ENCODE data around the gene COL15A1.
"Not testable (repeated sequence)": the region's sequence is repeated elsewhere in the genome, so short reads cannot be mapped to it uniquely, and the experiment has no call there.

Gene COL15A1

DNA sequence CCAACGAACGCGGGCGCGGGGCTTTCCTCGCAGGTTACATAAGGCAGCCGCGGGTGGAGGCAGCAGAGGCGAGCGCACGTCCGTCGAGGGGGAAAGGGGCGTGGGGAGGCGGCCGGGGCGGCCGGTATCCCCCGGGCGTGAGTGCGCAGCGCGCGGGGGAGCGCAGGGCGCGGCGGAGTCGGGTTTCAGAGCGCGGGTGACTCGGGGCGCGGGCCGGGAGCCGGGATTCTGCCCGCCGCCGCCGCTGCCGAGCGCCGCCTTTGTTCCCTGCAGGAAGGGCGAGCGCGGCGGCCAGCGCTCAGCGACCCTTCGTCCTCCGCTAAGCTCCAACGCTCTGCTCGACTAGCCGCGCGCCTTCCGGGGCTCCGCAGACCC, at the start of gene COL15A1:
Gene COL15A1 (plus strand): TSS at position 226 of the 375 bp plus-strand sequence. CDS start 155 bp downstream, outside the sequence.
- DNase-seq = no peak

DNA sequence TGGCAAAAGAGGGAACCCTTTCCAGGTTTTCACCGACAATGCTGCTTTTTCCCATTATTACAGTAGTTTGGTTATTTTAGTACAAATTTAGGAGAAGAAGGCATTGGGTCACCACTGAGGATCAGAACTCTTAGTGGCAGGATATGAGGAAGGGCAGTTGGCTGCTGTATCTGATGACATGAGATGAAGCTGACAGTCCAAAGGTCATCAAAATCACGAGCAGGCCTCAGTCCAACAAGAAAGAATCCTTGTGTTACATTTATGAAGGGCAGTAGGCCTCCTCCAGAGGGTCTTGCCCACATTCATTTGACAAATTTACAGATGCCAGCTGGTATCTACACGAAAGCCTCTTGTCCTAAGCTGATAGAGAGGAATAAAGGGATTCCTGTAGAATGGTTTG, 49.5 kb upstream of the COL15A1 start:
- DNase-seq = no peak

DNA sequence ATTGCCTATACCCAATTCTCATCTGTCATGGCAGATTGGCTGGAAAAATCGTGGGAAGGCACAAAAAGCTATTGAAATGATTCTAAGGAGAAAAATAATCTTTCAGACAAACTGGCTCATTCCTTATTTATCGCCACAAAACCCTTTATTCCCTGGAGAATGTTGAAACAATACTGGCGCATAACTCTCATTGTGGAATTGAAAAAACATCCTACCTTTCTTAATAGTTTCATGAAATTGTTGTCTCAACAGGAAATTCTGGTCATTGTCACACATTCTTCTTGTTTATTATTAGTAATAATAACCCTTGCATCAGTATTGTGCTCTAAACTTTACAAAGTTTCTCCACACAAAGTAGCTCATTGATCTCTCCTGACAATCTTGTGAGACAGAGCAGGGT, 48.9 kb upstream of the COL15A1 start:
- DNase-seq = no peak

DNA sequence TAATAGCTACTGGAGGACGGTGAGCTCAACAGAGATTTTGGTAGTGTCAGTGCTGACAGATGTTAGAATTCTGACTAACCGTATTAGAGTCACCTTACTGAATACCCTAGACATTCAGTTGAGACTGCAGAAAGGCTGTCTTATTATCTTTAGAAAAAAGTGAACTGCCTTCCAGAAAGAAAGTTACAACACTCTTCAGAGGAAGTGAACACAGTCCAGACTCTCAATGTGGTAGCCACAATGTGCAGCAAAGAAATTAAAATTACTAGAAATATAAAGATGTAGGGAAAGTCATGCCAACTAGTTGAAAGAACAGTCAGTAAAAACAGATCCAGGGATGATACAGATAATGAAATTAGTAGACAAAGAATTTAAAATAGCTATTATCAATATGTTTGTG, 47.1 kb upstream of the COL15A1 start:
- no peak for DNase-seq

DNA sequence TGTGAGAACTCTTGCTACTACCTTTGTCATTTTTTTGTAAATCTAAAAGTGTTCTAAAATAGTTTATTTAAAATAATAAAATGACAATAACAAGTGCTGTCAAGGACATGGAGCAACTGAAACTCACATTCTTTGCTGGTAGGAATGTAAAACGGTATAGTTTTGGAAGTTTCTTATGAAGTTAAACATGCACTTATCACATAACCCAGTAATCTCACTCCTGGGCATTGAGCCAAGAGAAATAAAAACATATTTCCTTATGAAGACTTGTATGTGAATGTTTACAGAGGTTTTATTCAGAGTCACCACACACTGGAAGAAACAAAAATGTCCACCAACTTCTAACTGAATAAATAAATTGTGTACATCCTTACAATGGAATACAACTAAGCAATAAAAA, 46.0 kb upstream of the COL15A1 start:
- no peak for DNase-seq

DNA sequence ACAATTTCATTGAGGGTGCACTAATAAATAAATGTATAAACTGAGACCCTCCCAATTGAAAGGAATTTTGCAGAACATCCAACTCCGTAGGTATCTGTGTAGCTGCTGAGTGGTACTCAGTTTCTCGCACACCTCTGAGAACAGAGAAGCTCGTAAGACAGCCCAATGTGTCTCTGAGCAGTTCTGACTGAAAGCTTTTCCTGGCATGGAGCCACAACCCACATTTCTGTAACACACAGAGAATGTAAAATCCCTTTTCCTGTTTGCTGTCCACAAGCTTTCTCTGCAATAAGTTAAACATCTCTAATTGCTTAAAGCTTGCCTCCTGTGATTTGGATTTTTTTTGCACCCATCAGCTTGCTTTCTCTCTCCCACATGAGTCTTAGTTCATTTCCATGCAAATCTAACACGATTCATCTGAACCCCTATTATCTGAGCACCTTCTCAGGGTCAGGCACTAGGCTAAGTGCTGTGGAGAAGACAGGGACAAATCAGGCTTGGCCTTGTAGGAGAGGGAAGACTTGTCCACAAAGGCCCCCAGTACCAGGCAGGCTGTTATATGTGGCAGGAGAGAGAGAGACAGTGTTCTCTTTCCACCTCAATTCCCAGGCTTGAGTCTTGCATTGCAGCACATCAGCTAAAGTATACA, 44.2 kb upstream of the COL15A1 start:
- DNase-seq = no peak

DNA sequence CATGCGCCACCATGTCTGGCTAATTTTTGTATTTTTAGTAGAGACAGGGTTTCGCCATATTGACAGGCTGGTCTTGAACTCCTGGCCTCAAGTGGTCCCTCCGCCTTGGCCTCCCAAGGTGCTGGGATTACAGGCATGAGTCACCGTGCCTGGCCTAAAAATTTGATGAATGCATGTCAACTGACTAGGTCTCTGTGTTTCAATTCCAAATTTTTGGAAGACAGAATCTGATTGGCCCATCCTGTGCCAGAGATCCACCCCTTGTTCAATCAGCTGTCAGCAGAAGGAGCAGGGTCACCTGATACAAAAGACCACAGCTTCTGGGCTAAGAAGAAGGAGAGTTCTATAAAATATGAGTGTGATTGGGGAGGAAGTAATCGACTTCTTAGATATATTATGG, 43.5 kb upstream of the COL15A1 start:
- DNase-seq = no peak

DNA sequence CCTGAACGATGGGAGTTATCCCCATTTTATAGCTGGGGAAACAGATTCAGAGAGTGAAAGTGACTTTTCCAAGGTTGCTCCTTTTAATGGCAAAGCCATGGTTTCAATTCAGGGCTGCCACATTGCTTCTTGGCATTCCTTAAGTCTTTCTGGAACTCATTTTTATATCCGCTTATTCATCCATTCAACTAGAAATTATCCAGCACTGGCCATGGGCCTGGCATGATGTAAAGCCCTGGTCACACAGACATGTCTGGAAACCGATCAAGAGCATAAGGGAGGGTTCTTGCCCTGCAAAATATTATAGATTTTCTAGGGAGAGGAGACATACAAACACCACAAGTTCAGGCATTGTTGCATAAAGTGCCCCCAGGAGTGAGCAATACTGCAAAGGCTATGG, 43.0 kb upstream of the COL15A1 start:
- DNase-seq = no peak

DNA sequence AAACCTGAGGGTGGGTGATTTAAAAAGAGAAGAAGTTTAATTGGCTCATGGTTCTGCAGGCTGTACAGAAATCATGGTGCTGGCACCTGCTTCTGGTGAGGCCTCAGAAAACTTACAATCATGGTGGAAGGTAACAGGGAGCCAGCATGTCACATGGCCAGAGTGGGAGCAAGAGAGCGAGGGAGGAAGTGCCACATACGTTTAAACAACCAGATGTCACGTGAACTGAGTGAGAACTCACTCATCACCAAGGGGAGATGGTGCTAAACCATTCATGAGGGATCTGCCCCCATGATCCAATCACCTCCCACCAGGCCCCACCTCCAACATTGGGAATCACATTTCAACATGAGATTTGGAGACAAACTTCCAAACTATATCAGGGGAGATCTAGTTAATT, 41.9 kb upstream of the COL15A1 start:
- not testable (repeated sequence) for DNase-seq

DNA sequence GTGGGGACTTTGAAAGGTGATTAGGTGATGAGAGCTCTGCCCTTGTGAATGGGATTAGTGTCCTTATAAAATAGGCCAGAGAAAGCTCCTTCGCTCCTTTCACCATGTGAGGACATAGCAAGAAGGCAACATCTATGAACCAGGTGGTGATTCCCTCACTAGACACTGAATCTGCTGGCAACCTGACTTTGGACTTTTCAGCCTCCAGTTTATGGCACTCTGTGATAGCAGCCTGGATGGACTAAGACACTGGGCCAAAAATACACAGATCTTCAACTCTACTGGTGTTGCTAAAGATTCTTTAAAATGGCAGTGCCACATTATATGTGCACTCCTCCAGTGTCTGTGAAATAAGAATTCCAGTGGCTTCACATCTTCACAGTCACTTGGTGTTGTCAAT, 41.2 kb upstream of the COL15A1 start:
- no peak for DNase-seq

DNA sequence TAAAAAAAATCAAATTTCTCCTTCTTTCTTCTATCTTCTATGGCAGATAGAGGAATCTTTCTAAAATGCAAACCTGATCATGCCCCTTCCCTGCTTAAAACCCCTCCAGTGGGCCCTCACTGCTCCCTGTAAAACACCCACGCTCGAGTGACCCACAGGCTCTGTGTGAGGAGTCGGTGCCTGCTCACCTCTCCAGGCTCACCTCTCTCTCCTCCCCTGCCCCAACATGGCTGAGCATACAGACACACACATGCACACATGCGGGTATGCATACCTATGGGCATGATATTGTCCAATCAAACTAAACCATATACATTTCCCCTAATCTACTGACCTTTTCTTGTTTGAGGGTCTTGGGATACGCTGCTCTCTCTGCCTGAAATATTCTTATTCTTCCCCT, 40.8 kb upstream of the COL15A1 start:
- no peak for DNase-seq

DNA sequence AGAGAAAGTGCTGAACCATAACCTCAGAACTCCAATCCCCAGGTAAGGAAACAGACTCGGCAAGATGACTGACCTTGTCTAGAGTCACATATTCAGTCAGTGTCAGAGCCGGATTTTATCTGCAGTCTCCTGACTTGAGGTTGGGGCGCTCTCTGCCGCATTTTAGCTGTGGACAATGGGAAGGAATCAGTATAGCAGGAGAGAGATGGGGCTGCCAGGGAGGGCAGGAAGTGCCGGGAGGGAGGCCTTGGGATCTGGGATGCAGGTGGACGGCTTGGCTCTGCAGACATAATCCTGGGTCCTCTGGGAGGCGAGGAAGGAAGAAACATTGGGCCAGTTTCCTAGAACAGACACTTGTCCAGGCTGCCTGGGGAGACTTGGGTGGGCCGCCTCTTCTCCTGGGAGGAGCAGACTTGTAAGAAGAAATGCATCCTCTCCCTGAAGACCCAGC, 39.7 kb upstream of the COL15A1 start:
- no peak for DNase-seq

DNA sequence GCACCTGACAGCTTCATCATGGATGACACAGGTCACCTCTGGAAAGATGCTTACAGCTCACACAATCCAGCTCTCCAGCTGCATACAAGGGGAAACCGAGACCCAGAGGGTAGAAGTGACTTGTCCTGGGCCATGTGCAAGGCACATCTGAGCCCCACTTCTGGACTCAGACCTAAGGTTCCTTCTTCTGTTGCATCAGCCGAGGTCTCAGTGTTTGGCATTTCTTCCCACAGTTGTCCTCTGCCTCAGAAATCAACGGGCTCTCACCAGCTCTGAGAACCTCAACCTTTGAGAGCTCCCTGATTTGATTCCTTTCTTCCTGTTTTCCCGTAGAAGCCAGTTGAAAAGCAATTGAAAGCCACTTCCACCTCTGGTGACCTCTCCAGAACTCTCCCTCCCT, 38.7 kb upstream of the COL15A1 start:
- no peak for DNase-seq

DNA sequence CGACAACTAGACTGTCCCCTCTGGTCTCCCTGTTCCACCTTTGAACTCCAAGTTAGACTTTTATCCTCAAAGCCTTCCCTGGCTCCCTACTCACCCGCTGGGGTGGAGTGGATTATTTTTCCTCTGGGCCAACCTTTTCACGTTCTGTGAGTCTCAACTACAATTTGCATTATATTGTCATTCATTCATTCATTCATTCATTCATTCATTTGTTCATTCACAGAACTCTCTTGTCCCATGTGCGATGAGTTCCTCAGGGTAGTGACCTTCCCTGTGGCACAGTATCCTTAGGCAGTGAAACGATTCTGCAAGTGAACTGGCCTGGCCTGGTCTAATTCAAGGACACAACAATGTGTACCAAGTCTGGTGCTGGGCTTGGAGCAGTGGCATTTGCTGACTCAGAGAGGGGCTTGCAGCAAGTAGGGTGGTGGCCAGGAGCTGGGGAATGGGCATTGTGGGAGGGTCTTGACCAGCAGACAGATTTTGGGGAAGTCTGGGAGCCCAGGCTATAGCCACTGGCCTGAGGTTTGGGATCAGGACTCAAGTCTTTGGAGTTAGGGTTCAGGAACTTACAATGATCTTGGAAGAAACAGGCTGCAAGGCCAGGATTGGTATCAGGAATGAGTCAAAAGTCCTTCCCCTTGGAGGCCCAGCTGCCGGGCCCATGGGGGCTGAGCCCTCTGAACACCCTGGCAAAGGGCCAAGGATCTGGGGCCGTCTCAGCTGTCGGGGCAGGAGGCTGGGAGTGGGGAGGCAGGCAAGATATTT, 37.2 kb upstream of the COL15A1 start:
- no peak for DNase-seq

DNA sequence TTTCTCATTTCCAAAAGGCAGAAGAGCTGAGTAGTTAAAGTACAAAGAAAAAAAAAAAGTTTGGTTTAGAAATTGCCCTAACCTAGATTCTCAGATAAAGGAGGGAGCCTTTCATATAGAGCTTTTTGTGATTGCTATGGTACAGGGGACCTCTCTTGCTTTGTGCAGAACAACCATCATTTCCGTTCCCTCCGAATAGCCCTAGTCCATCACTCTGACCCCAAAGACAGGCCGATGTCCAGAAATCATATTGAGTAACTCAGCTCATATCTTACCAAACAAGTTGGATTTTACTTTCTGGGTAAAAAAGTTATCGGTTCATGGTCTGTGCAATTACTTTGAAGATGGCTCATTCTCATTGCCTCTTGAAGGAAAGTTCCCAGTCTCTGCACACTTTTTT, 36.7 kb upstream of the COL15A1 start:
- no peak for DNase-seq

DNA sequence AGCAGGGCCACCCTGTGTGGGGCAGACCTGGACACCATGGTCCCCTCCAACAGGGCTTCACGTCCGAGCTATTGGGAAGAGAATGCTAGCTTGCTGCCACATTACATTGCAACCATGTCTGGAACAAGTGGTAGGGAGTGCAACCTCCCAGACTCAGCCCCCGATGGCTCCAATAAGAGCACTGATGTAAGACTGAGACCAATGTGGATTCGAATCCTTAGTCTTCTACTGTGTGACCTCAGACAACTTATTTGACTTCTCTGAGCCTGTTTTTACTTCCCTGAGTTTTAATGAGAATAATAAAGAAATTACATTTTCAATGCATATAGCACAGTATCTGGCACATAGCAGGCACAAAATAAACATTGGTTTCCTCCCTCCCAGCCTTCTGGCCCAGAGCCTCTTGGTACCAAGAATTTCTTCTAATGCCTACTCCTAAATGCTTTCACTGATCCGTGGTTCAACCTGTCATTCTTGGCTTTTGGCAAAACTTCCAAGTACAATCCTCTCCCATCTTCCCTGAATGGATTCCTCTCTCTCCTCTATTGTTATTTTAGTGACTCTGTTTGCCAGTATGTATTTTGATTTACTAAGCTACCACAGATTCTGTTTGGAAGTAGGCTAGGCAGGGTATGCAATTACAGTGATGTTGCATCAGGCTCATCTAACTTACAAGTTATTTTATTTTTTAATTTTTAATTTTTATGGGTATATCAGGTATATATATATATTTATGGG, 34.6 kb upstream of the COL15A1 start:
- DNase-seq = no peak

DNA sequence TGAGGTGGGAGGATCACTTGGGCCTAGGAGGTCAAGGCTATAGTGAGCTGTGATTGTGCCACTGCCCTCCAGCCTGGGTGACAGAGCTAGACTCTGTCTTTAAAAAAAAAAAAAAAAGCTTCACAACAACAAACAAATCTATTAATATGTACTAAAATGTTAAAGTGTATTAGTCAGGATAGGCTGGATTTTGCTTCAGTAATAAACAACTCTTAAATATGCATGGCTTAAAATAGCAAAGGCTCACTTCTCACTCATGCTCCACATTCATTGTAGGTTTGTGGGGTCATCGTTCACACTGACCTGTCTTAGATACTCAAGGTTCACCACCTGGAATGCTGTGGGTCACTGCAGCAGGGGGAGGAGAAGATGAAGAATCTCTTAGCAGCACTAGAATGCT, 33.8 kb upstream of the COL15A1 start:
- DNase-seq = no peak

DNA sequence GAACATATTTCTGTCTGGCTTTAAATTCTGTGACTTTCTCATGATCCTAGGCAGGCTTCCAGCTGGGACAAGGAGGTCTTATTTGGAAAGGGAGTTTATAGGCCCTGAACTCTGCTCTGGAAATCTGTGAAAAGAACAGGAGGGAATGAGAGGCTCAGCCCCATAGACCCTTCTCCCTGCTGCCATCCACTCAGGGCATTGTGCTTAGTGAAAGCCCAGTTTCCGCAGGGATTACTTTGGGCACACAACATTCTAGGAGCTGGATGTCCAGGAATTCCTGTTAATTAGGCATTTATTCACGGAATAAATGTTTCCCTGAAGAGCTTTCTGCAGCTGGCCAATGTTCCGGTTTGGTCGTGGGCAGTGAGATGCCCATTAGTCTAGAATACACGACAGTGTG, 32.7 kb upstream of the COL15A1 start:
- no peak for DNase-seq

DNA sequence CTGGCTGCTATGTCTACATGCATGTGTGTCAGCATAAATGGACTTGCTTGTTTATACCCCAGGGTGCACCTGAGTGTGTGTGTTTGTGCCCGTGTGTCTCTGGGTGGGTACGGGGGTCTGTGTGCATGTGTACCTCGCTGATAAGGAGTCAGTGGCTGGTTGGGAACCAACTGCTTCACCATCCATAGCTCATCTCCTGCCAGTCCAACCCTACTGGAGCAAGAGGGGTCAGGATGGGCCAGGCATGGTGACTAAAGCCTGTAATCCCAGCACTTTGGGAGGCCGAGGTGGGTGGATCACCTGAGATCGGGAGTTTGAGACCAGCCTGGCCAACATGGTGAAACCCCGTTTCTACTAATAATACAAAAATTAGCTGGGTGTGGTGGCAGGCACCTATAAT, 32.0 kb upstream of the COL15A1 start:
- not testable (repeated sequence) for DNase-seq

DNA sequence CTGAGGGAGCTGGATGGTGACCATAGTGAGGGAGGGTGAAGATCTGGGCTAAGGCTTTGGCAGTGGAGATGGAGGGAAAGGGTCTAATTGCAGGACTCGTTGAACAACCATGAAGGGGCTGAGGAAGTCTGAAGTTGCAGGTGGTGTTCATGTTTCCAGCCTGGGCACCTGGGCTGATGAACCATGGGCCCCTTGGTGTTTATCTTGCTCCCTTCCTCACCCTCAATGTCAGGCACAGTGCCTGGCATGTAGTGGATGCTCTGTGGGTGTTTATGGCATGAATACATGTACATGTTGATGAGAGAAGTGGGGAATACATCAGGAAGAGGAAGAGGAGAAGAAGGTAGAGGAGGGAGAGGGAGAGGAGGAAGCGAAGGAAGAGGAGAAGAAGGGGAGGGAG, 31.3 kb upstream of the COL15A1 start:
- DNase-seq = no peak

DNA sequence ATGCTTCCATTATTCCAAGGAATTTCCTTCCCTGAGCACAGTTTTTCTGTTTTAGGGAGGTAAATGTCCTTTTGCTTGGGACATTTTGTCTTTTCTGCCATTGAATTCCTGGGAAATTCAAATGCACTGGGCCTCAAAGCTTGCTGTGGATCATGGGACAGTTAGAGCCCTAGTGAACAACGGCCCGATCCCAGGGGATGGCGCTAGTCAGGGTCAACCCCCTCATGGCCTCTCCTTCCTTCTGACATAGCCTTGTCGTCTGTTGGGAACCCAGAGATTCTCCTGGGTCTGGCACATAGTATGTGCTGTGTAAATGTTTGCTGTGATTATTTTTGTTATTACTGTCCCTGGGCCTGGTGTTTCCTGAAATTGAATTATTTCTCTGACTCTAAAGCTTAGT, 30.7 kb upstream of the COL15A1 start:
- no peak for DNase-seq

DNA sequence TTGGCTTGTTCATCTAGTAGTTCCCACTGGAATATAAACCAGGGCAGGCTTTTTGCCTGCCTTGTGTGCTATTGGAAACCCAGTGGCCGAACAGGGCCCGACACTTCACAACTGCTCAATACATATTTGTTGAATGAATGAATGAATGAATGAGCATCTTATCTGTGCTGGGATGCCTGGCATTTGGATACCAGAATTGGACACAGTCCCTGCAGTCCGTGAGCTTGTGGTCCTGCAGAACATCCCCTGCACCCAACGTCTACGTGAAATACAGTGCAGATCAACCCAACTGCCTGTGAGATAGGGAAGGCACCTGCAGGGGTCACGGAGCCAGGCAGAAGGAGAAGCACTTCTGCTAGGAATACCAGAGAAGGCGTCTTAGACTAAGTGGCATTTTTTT, 30.0 kb upstream of the COL15A1 start:
- DNase-seq = no peak

DNA sequence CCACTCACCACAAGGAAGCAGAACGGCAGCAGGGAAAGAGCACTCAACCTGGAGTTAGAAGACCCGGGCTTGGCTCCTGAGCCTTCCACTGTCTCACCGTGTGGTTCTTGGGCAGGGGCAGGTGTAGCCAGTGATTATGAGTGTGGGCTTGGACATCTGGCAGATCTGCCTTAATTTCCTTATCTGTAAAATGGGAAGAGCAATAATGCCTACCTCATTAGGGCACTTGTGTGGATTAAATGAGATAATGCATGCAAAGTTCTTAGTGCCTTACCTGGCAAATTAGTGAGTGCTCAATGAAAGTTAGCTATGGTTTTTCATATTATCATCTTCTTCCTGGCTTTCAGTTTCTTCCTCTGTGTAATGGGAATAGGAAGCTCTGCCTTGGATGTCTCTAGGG, 28.1 kb upstream of the COL15A1 start:
- no peak for DNase-seq

DNA sequence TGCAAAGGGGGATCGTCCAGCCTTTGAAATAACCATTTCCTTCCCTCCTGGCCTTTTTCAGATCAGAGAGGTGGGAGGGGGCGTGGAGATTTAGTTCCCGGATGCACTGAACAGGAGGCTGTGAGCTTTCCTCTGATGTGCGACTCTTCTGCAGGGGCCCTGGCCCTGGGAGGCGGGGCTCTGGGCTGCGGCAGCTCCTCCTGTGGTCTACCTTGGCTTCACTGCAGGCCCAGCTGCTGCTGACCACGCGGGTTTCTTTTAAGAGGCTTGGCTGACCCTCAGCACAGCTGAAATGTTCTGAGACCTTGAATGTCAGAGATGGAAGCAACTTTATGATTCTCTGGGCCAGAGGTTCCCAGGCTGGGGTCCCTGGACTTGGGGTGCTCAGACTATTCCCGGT, 27.0 kb upstream of the COL15A1 start:
- DNase-seq = no peak
